GM23248 (cell line): ENCODE data around the gene NCR1. TPM values are rescaled to one million over a fixed set of nuclear protein-coding genes. Genes with fewer than 3 reads are reported as not detected.
"Not testable (repeated sequence)": the region's sequence is repeated elsewhere in the genome, so short reads cannot be mapped to it uniquely, and the experiment has no call there.

Experiments
- DNase-seq: peaks from one replicate; pipeline ENCODE4 v3.0.0-alpha.2; 2015
- H2AFZ ChIP-seq: fragments of 200-600 bp; sonication (generic); 2 replicates; pipeline ENCODE4 v1.6.1; 2016; ENCODE audit warnings: antibody characterized with exemption
- H3F3A ChIP-seq: fragments of 200-600 bp; sonication (generic); 2 replicates; pipeline ENCODE4 v1.6.1; 2016; ENCODE audit warnings: mild to moderate bottlenecking, antibody characterized with exemption, mixed run types; ENCODE audit not compliant: insufficient read depth
- H3K27ac ChIP-seq: fragments of 200-600 bp; sonication (generic); 2 replicates; pipeline ENCODE4 v1.5.1; 2016; ENCODE audit warnings: mild to moderate bottlenecking
- H3K27me3 ChIP-seq: fragments of 200-600 bp; sonication (generic); replicated peaks from 2 replicates; pipeline ENCODE4 v1.6.1; 2016; ENCODE audit warnings: mild to moderate bottlenecking; ENCODE audit not compliant: insufficient read depth
- H3K36me3 ChIP-seq: fragments of 200-600 bp; sonication (generic); 2 replicates; pipeline ENCODE4 v1.6.1; 2016; ENCODE audit warnings: low read depth, mild to moderate bottlenecking
- H3K4me1 ChIP-seq: fragments of 200-600 bp; sonication (generic); 2 replicates; pipeline ENCODE4 v1.6.1; 2016; ENCODE audit warnings: mild to moderate bottlenecking; ENCODE audit not compliant: insufficient read depth
- H3K4me2 ChIP-seq: fragments of 200-600 bp; sonication (generic); one replicate; pipeline ENCODE4 v1.6.1; 2016; ENCODE audit warnings: mild to moderate bottlenecking; ENCODE audit not compliant: unreplicated experiment
- H3K4me3 ChIP-seq: fragments of 200-600 bp; sonication (generic); 2 replicates; pipeline ENCODE4 v1.5.1; 2016; ENCODE audit warnings: mild to moderate bottlenecking
- H3K79me2 ChIP-seq: fragments of 200-600 bp; sonication (generic); 2 replicates; pipeline ENCODE4 v1.6.1; 2016; ENCODE audit warnings: mild to moderate bottlenecking; ENCODE audit not compliant: insufficient read depth
- H3K9ac ChIP-seq: fragments of 200-600 bp; sonication (generic); 2 replicates; pipeline ENCODE4 v1.6.1; 2016; ENCODE audit warnings: mild to moderate bottlenecking
- H3K9me2 ChIP-seq: fragments of 200-600 bp; sonication (generic); 2 replicates; pipeline ENCODE4 v1.6.1; 2016; ENCODE audit warnings: mixed run types, mild to moderate bottlenecking, moderate library complexity; ENCODE audit not compliant: insufficient read depth
- H3K9me3 ChIP-seq: fragments of 200-600 bp; sonication (generic); one replicate; pipeline ENCODE4 v1.6.1; 2017; ENCODE audit warnings: low read depth
- H4K20me1 ChIP-seq: fragments of 200-600 bp; sonication (generic); 2 replicates; pipeline ENCODE4 v1.6.0; 2016; ENCODE audit not compliant: insufficient read depth
- EZH2 ChIP-seq: fragments of 200-600 bp; sonication (generic); IDR thresholded peaks from 2 replicates; pipeline ENCODE4 v1.6.1; 2018; ENCODE audit warnings: antibody characterized with exemption, mild to moderate bottlenecking; ENCODE audit not compliant: insufficient read depth, poor library complexity, severe bottlenecking
- EZH2phosphoT487 ChIP-seq: fragments of 200-600 bp; sonication (generic); IDR thresholded peaks from 2 replicates; pipeline ENCODE4 v1.6.1; 2018; ENCODE audit warnings: antibody characterized with exemption, moderate library complexity, mild to moderate bottlenecking, low read depth; ENCODE audit not compliant: insufficient read depth
- WGBS, 2 experiments: methylation state at CpG; one replicate each; pipeline ENCODE4 v1.1.6; 2015 to 2017; ENCODE audit warnings: low lambda C conversion rate in 2 of 2, low coverage in 1 of 2; ENCODE audit errors: missing lambda C conversion rate in 2 of 2; 5-methylcytosine and 5-hydroxymethylcytosine counted together
- in situ Hi-C: fragments of 300-500 bp; cut with MboI; formaldehyde crosslinking; loops from 2 replicates; pipeline ENCODE4 v1.15.0; 2020
- polyA plus RNA-seq: library from polyadenylated mRNA; unstranded; fragments of >200 nt; fragmentation: Nextera tagmentation; extraction: Ambion mirVana; gene quantifications from 2 replicates; pipeline ENCODE4 v1.2.1, GENCODE V29; 2016
- total RNA-seq: library from RNA; depleted of rRNA; stranded (reverse); fragments of >200 nt; shearing (Covaris generic); gene quantifications from 2 replicates; pipeline ENCODE4 v1.2.3, GENCODE V29; 2014

Gene NCR1
- total and polyA plus RNA-seq, 2 experiments from 2014 or later, result not detected

DNA sequence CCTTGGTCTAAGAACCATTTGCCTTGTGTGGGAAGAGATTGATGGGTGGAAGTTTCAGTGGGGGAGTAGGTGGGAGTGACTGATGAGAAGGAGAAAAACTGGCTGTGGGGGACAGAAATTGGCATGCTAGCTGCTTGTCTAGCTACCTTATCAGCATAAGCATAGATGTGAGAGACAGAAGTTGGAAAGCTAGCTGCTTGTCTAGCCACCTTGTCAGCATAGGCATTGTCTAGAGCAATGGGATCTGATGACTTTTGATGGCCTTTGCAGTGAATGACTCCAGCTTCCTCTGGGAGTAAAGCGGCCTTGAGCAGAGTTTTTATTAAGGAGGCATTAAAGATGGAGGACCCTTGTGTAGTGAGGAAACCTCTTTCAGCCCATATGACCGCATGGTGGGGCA lies 9.9 kb upstream of the NCR1 start:
- H3K9ac ChIP-seq, result no peak overlapping the region
- WGBS, 2 experiments, result 29 to 33% methylated on average over 2 of the region's 2 CpGs
- no peak for TF ChIP-seq EZH2phosphoT487
- TF ChIP-seq EZH2, result no peak
- H2AFZ ChIP-seq, result no peak overlapping the region
- no peaks in the 10 kb centered on the region for H3K9me3 ChIP-seq
- no peak overlapping the region for H3K4me3 ChIP-seq
- no peaks in the 10 kb centered on the region for H3K4me1 ChIP-seq
- H3F3A ChIP-seq, result no peaks in the 10 kb centered on the region
- no peaks in the 10 kb centered on the region for H3K9me2 ChIP-seq
- H4K20me1 ChIP-seq, result no peaks in the 10 kb centered on the region
- in situ Hi-C loops, result no loop called here
- no peak overlapping the region for H3K4me2 ChIP-seq
- H3K27me3 ChIP-seq, result no peaks in the 10 kb centered on the region
- DNase-seq, result no peak
- H3K79me2 ChIP-seq, result no peaks in the 10 kb centered on the region
- H3K36me3 ChIP-seq, result no peaks in the 10 kb centered on the region
- H3K27ac ChIP-seq, result no peak overlapping the region

- H3K4me2 ChIP-seq, H3K9ac ChIP-seq, DNase-seq, H3K4me3 ChIP-seq, H3F3A ChIP-seq, H3K9me2 ChIP-seq, H3K4me1 ChIP-seq, H3K27ac ChIP-seq, H4K20me1 ChIP-seq, H3K79me2 ChIP-seq, H3K36me3 ChIP-seq, H3K9me3 ChIP-seq, H3K27me3 ChIP-seq, H2AFZ ChIP-seq, in situ Hi-C loops: not testable (repeated sequence)
- 36 to 39% methylated on average over 7 of the region's 7 CpGs for WGBS, 2 experiments
Observed at GRCh38 chr19:54898685-54899084, 7.3 kb upstream of the NCR1 start.

DNA sequence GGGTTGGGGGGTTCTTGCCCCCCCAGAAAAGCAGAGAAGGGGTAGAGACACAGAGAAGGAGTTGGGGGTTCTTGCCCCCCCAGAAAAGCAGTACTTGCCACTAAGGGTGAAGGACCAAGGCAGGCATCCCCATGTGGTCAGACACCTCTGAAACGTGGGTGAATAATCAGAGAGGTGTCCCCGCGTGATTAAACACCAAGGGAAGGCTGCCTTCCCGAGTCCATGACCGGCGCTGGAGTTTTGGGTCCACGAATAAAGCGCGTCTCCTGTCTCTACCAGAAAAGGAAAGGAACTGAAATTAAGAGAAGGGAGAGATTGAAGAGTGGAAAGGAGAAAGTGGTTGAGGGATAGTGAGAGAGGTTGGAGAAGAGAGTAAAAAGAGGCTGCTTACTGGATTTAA lies 6.3 kb upstream of the NCR1 start:
- H3K27me3 ChIP-seq, H3K9me2 ChIP-seq, H3K36me3 ChIP-seq, H3K4me2 ChIP-seq, H4K20me1 ChIP-seq, DNase-seq, H3F3A ChIP-seq, H3K9me3 ChIP-seq, H3K4me3 ChIP-seq, H3K9ac ChIP-seq, H3K79me2 ChIP-seq, in situ Hi-C loops, H3K27ac ChIP-seq, H2AFZ ChIP-seq, H3K4me1 ChIP-seq: not testable (repeated sequence)
- WGBS, 2 experiments, result 50 to 55% methylated on average over 9 of the region's 9 CpGs

DNA sequence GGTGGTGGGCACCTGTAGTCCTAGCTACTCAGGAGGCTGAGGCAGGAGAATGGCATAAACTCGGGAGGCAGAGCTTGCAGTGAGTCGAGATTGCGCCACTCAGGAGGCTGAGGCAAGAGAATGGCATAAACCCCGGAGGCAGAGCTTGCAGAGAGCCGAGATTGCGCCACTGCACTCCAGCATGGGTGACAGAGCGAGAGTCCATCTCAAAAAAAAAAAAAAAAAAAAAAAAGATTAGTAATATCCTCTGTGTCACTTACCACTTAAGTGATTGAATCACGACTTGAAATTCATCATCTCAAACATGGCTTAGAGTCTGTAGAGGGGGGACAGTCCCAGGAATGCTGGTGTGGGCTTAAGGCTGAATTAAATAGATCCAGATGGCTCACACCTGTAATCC lies 4.8 kb upstream of the NCR1 start:
- H3K9me3 ChIP-seq, H3K9me2 ChIP-seq, H3K36me3 ChIP-seq, H3K27ac ChIP-seq, H3K4me2 ChIP-seq, H2AFZ ChIP-seq, H3K79me2 ChIP-seq, H3K4me3 ChIP-seq, H3F3A ChIP-seq, H4K20me1 ChIP-seq, DNase-seq, H3K27me3 ChIP-seq, in situ Hi-C loops, H3K9ac ChIP-seq, H3K4me1 ChIP-seq: not testable (repeated sequence)
- 31 to 44% methylated on average over 7 to 8 of the region's 8 CpGs for WGBS, 2 experiments

GRCh38 chr19:54902061-54902460 lies 3.9 kb upstream of the NCR1 start:
- TF ChIP-seq EZH2, result no peak
- no peak for TF ChIP-seq EZH2phosphoT487
- no peaks in the 10 kb centered on the region for H3K36me3 ChIP-seq
- H2AFZ ChIP-seq, result no peak overlapping the region
- no peak for DNase-seq
- WGBS, 2 experiments, result 19 to 25% methylated on average over 3 of the region's 3 CpGs
- H3K9me2 ChIP-seq, result no peaks in the 10 kb centered on the region
- in situ Hi-C loops, result no loop called here
- H4K20me1 ChIP-seq, result no peaks in the 10 kb centered on the region
- H3K9me3 ChIP-seq, result no peaks in the 10 kb centered on the region
- no peaks in the 10 kb centered on the region for H3K27me3 ChIP-seq
- H3F3A ChIP-seq, result no peaks in the 10 kb centered on the region
- no peak overlapping the region for H3K4me3 ChIP-seq
- no peaks in the 10 kb centered on the region for H3K4me1 ChIP-seq
- no peak overlapping the region for H3K27ac ChIP-seq
- H3K9ac ChIP-seq, result no peak overlapping the region
- no peak overlapping the region for H3K4me2 ChIP-seq
- no peaks in the 10 kb centered on the region for H3K79me2 ChIP-seq
